Measurements from ENCODE around the gene NSUN6.
"Not testable (repeated sequence)": the region's sequence is repeated elsewhere in the genome, so short reads cannot be mapped to it uniquely, and the experiment has no call there.

NSUN6 gene

GRCh38 chr10:18571780-18572179 lies 79.6 kb downstream of the NSUN6 start:
- DNase-seq: no peak
- intact Hi-C loops (cut with DNase I): no loop called here

DNA sequence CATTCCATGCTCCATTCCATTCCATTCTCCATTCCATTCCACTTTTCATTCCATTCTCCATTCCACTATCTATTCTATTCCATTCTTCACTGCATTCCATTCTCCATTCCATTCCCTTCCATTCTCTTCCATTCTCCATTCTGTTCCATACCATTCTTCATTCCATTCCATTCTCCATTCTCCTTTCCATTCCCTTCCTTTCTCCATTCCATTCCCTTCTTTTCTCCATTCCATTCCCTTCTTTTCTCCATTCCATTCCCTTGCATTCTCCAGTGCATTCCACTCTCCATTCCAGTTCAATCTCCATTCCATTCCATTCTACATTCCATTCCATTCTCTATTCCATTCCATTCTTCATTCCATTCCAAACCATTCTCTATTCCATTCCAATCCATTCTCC lies 80.3 kb downstream of the NSUN6 start:
- no peak for DNase-seq
- intact Hi-C loops (cut with DNase I): no loop called here

- intact Hi-C loops (cut with DNase I); DNase-seq: not testable (repeated sequence)
Observed at GRCh38 chr10:18570386-18570785, 81.0 kb downstream of the NSUN6 start.

DNA sequence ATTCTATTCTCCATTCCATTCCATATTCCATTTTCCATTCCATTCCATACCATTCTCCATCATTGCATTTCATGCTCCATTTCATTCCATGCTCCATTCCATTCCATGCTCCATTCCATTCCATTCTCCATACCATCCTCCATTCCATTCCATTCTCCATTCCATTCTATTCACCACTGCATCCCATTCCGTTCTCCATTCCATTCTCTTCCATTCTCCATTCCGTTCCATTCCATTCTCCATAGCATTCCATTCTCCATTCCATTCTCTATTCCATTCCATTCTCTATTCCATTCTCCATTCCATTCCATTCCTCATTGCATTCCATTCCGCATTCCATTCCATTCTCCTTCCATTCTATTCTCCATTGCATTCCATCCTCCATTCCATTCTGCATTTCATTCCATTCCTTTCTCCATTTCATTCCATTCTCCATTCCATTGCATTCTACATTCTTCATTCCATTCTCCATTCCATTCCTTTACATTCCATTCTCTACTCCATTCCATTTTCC lies 84.0 kb downstream of the NSUN6 start:
- intact Hi-C loops (cut with DNase I): no loop called here
- no peak for DNase-seq

DNA sequence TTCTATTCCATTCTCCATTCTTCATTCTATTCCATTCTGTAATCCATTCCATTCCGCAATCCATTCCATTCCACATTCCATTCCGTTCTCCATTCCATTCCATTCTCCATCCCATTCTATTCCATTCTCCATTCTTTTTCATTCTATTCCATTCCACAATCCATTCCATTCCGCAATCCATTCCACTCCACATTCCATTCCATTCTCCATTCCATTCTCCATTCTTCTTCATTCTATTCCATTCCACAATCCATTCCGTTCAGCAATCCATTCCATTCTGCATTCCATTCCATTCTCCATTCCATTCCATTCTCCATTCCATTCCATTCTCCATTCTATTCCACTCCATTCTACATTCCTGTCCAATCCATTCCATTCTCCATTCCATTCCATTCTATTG lies 85.2 kb downstream of the NSUN6 start:
- intact Hi-C loops (cut with DNase I): no loop called here
- no peak for DNase-seq

DNA sequence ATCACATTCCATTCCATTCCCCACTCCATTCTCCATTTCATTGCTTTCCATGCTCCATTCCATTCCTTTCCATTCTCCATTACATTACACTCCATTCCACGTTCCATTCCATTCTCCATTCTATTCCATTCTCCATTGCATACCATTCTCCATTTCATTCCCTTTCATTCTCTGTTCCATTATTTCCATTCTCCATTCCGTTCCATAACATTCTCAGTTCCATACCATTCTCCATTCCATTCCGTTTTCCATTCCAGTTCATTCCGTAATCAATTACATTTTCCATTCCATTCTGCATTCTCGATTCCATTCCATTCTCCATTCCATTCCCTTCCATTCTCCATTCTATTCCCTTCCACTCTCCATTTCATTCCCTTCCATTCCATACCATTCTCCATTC lies 86.4 kb downstream of the NSUN6 start:
- intact Hi-C loops (cut with DNase I): no loop called here
- DNase-seq: no peak

- intact Hi-C loops (cut with DNase I): no loop called here
- DNase-seq: no peak
Observed at GRCh38 chr10:18563003-18563726, 88.2 kb downstream of the NSUN6 start.

DNA sequence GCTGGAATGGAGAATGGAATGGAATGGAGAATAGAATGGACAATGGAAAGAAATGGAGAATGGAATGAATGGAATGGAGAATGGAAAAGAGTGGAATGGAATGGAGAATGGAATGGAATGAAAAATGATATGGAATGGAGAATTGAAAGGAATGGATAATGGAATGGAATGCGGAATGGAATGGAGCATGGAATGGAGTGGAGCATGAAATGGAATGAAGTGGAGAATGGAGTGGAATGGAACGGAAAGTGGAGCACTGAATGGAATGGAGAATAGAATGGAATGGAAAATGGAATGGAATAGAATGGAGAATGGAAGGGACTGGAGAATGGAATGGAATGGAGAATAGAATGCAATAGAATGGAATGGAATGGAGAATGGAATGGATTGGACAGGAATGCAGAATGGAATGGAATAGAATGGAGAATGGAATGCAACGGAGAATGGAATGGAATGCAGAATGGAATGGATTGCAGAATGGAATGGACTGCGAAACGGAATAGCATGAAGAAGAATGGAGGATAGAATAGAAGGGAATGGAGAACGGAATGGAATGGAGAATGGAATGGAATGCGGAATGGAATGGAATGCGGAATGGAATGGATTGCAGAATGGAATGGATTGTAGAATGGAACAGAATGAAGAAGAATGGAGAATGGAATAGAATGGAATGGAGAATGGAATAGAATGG lies 89.4 kb downstream of the NSUN6 start:
- intact Hi-C loops (cut with DNase I): no loop called here
- DNase-seq: no peak

DNA sequence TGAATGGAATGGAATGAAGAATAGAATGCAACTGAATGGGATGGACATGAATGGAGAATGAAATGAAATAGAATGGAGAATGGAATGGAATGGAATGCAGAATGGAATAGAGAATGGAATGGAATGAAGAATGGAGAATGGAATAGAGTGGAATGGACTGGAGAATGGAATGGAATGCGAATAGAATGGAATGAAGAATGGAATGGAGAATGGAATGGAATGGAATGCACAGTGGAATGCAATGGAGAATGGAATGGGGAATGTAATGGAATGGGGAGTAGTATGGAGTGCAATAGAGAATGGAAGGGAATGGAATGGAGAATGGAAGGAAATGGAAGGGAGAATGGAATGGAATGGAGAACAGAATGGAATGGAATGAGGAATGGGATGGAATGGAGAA lies 93.4 kb downstream of the NSUN6 start:
- intact Hi-C loops (cut with DNase I): no loop called here
- DNase-seq: no peak

GRCh38 chr10:18556522-18557147 lies 94.8 kb downstream of the NSUN6 start:
- no peak for DNase-seq
- intact Hi-C loops (cut with DNase I): no loop called here

- no peak for DNase-seq
- intact Hi-C loops (cut with DNase I): no loop called here
Observed at GRCh38 chr10:18554479-18554878, 96.9 kb downstream of the NSUN6 start.

DNA sequence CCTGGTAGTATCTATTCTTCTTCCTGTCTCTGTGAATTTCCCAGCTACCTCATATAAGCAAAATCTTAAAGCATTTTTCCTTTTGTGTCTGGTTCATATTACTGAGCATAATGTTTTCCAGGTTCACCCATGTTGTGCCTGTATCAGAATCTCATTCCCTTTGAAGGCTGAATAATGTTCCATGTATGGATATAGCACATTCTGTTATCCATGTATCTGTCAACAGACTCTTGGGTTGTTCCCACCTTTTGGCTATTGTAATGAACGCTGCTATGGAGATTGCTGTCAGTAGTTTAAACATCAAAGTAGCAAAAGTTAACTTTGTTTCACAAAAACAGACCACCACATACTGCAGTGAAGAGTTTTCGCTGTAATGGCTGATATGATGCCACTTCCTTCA lies 99.9 kb downstream of the NSUN6 start:
- intact Hi-C loops (cut with DNase I): no loop called here
- no peak for DNase-seq

DNA sequence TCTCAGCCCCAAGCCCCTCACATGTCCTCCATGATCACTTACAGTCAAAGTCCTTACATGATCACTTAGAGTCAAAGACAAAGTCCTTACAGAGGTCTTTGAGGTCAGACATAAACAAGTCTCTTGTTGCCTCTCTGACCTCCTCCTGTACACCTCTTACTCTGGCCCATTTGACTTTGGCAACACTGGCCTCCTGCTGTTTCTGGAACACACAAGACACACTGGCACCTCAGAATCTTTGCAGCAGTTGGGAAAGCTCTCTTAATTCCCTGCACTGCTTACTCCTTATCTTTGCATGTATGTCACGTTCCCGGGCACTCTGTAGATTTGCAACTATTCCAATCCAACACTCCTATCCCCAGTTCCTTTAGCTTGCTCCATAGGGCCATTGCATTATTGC lies 102.3 kb downstream of the NSUN6 start:
- intact Hi-C loops (cut with DNase I): no loop called here
- no peak for DNase-seq

GRCh38 chr10:18545621-18546305 lies 105.6 kb downstream of the NSUN6 start:
- intact Hi-C loops (cut with DNase I): no loop called here
- DNase-seq: peak in 10 of 42 donors; percentile 15 to 67 (median 33)

- no peak for DNase-seq
- intact Hi-C loops (cut with DNase I): no loop called here
Observed at GRCh38 chr10:18542832-18543231, 108.6 kb downstream of the NSUN6 start.

GRCh38 chr10:18540195-18540594 lies 111.2 kb downstream of the NSUN6 start:
- intact Hi-C loops (cut with DNase I): no loop called here
- DNase-seq: no peak

DNA sequence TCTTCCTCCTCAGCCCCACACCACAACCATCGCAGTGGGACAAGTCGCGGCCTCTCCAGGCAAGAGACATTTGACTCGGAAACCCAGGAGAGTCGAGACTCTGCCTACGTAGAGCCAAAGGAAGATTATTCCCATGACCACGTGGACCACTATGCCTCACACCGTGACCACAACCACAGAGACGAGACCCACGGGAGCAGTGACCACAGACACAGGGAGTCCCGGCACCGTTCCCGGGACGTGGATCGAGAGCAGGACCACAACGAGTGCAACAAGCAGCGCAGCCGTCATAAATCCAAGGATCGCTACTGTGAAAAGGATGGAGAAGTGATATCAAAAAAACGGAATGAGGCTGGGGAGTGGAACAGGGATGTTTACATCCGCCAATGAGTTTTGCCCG lies 112.1 kb downstream of the NSUN6 start:
- intact Hi-C loops (cut with DNase I): no loop called here
- DNase-seq: no peak

DNA sequence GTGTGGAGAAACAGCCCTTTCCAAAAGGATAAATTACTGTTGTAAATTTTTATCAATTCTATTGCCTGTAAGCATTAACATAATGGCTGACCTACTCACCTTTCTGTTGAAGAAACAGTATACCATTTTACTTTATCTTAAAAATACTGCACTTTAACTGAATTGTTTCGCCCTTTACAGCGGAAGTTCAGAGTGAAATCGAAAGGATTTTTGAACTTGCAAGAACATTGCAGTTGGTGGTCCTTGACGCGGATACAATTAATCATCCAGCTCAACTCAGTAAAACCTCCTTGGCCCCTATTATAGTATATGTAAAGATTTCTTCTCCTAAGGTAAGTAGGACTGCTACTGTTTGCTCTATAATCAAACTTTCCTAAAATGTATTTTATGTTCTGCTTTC lies 117.5 kb downstream of the NSUN6 start:
- DNase-seq: no peak
- intact Hi-C loops (cut with DNase I): no loop called here

DNA sequence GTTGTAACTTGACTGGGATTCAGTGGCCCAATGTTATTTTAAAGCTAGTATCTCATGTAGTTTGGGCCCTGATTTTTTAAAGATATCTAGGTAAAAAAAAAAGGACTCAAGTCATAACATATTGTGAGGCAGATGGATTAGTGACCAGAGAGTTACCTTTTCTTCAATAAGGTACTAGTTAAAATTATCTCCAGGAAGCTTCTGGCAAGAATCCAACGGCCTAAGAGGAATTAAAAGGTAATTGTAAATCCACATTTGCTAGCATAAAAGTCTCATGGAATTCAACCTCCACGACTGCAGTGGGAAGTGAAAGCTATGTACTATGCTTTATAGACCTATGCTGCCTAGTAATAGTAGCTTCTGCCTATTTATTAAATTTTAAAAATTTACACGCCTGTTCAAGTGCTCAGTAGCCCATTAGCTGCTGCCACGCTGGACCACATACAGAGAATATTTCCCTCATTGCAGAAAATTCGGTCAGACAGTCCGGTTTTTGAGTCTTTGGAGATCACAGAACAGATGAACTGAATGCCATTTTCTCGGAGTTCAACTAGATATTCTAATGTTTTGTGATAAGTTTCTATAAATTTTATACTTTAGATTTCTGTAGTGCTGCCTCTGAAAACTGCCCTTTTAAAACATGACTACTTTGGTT lies 118.4 kb downstream of the NSUN6 start:
- no peak for DNase-seq
- intact Hi-C loops (cut with DNase I): no loop called here

Measured in head of caudate nucleus (tissue), 42 donors.